Tibial artery (tissue), 4 donors: ENCODE measurements around the gene CEP63.

Experiments used
- DNase-seq, 2 donors: peaks; one replicate each; pipeline ENCODE4 v3.0.0-alpha.2; 2019
- H3K27ac ChIP-seq, 2 donors: fragments of 200-600 bp; sonication (generic) in 1 of 2; 1 replicate in 1 of 2; 2 replicates in 1 of 2; pipeline ENCODE4 v1.5.1; 2018 to 2019; ENCODE audit warnings: mild to moderate bottlenecking in 1 of 2
- H3K27me3 ChIP-seq, 2 donors: fragments of 200-600 bp; sonication (generic) in 1 of 2; one replicate each; pipeline versions ENCODE4 v1.5.1 to v1.6.0; 2016 to 2019
- H3K36me3 ChIP-seq, 3 donors: fragments of 200-600 bp; sonication (generic) in 2 of 3; one replicate each; pipeline ENCODE4 v1.5.1; 2016 to 2019; ENCODE audit warnings: mild to moderate bottlenecking in 2 of 3
- H3K4me1 ChIP-seq, 4 donors: fragments of 200-600 bp; sonication (generic) in 2 of 4; 1 replicate in 3 of 4; 2 replicates in 1 of 4; pipeline ENCODE4 v1.5.1; 2016 to 2019
- H3K4me3 ChIP-seq, 2 donors: fragments of 200-600 bp; sonication (generic) in 1 of 2; 1 replicate in 1 of 2; 2 replicates in 1 of 2; pipeline ENCODE4 v1.5.1; 2018 to 2019; ENCODE audit warnings: mild to moderate bottlenecking in 2 of 2
- H3K9me3 ChIP-seq, 3 donors: fragments of 200-600 bp; sonication (generic) in 1 of 3; one replicate each; pipeline ENCODE4 v1.5.1; 2016 to 2019
- intact Hi-C: fragments of 100-400 bp; cut with DNase I; formaldehyde crosslinking; loops from one replicate; pipeline ENCODE4 v1.15.0; 2023; ENCODE audit warnings: low total_unique reads
- TF ChIP-seq, protein P1 (sequence below), 2 experiments: fragments of 200-600 bp in 1 of 2; fragments of 450-650 bp in 1 of 2; IDR thresholded peaks; one replicate each; pipeline ENCODE4 v1.5.1; 2017 to 2019; ENCODE audit warnings: antibody characterized with exemption in 2 of 2, mild to moderate bottlenecking in 1 of 2, moderate library complexity in 1 of 2

The CEP63 gene

DNA sequence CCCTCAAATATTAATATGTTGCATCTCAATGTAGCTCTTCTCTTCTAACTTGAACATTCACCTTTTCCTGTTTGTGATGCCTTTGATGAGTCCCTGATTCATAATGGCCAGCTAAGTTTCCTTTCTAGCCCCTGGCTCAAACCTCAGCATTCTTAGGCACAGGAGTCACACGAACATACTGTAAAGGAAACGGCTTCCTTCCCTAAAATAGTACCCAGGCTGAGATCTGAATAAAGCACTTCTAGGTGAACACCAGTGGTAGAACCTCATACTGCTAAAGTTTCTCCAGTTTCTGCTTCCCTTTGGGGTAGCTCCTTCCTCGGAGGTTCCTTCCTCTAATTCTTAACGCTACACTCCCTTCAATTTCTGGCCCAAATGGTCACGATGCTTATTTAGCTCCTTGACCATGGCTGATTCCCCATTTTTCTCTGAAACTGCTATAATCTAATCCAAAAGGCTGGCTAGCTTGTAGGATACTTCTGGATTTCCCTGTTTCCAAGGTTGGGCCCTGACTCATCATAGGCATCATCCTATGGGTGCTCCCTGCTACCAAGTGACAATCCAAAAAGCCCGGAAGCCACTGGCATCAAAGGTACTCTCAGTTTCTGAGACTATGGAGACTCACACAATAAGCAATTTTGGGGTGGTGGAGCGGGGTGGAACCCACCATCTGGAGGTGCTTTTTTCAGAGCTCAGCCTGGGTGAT is 2.5 kb upstream of the CEP63 start:
- Histone ChIP-seq H3K4me3 (no peak overlapping the region), H3K27me3 (no peaks in the 10 kb centered on the region), H3K27ac (peak overlapping the region; percentile 92 to 93), H3K36me3 (peaks cover 14 to 33% (median 27%) of the 10 kb centered on the region in 3 donors), H3K4me1 (peaks cover 0 to 50% (median 41%) of the 10 kb centered on the region in 4 donors), H3K9me3 (no peaks in the 10 kb centered on the region)
- no peak for DNase-seq
- intact Hi-C loops, result no loop called here
- TF ChIP-seq, protein P1, sequence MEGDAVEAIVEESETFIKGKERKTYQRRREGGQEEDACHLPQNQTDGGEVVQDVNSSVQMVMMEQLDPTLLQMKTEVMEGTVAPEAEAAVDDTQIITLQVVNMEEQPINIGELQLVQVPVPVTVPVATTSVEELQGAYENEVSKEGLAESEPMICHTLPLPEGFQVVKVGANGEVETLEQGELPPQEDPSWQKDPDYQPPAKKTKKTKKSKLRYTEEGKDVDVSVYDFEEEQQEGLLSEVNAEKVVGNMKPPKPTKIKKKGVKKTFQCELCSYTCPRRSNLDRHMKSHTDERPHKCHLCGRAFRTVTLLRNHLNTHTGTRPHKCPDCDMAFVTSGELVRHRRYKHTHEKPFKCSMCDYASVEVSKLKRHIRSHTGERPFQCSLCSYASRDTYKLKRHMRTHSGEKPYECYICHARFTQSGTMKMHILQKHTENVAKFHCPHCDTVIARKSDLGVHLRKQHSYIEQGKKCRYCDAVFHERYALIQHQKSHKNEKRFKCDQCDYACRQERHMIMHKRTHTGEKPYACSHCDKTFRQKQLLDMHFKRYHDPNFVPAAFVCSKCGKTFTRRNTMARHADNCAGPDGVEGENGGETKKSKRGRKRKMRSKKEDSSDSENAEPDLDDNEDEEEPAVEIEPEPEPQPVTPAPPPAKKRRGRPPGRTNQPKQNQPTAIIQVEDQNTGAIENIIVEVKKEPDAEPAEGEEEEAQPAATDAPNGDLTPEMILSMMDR (IDR thresholded peaks at IDR 0.05), result no peak

DNA sequence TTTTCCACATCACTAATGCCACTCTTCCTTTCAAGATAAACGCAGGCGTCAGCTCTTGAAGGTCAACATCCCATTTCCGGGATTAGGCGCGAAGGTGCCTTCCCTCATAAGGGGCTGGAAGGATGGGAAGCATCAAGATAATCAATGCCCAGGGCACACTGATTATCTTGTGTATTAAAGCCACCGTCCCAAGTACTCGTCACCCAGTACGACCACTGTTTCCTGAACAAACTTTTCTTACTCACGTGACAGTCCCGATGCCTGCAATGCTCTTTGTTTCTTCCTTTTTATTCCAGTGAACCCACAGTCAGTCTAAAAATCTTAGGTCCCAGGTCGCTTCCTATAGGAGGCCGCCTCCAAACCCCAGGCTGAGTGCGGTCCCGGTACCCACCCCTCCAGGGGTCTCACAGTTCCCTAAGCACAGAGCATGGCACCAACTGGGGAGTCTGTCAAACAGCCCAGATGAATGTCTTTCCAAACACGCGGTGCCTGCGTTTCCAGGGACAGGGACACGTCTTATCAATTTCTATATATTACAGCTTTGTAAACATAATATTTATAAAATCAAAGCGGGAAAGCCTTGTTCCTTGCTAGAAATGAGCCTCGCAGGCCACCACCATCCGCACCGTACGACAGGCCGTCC is 661 bp upstream of the CEP63 start:
- H3K4me1 ChIP-seq, result peaks cover 0 to 59% (median 41%) of the 10 kb centered on the region in 4 donors
- intact Hi-C loops, result no loop called here
- peaks cover 8 to 22% (median 20%) of the 10 kb centered on the region in 3 donors for H3K36me3 ChIP-seq
- no peaks in the 10 kb centered on the region for H3K9me3 ChIP-seq
- H3K27me3 ChIP-seq, result no peaks in the 10 kb centered on the region
- DNase-seq, result peak in 1 of 2 donors; percentile 95
- H3K27ac ChIP-seq, result peak overlapping the region; percentile 92 to 93
- peak overlapping the region; percentile 73 to 87 for H3K4me3 ChIP-seq
- TF ChIP-seq, protein P1 (IDR thresholded peaks at IDR 0.05), result no peak

DNA sequence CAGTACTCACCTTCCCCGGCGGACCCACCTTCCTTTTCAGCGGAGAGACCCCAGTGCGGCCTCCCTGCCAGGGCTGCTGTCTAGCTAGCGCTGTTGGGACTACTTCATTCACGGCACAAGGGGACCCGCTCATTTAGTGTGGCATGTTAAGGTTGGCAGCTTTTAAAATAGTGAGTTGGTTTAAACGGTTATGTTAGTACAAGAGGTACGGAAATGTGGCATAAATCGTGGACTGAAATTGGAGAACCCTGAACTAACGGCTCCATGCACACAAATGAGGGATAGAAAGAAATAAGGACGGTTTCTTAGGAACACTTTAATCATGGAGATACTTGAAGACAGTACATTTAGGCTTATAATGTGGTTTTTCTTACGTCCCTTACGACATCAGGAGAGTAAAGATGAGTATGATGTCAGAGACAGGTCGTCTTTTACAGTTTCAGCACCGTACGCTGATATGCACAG is 752 bp downstream of the CEP63 start:
- peak overlapping the region; percentile 73 to 87 for H3K4me3 ChIP-seq
- no peaks in the 10 kb centered on the region for H3K27me3 ChIP-seq
- no peak for DNase-seq
- intact Hi-C loops, result no loop called here
- TF ChIP-seq, protein P1 (IDR thresholded peaks at IDR 0.05), result no peak
- peaks cover under 1 to 8% (median 6%) of the 10 kb centered on the region in 3 donors for H3K36me3 ChIP-seq
- H3K9me3 ChIP-seq, result no peaks in the 10 kb centered on the region
- H3K4me1 ChIP-seq, result peaks cover 0 to 59% (median 40%) of the 10 kb centered on the region in 4 donors
- peak overlapping the region; percentile 92 to 93 for H3K27ac ChIP-seq

DNA sequence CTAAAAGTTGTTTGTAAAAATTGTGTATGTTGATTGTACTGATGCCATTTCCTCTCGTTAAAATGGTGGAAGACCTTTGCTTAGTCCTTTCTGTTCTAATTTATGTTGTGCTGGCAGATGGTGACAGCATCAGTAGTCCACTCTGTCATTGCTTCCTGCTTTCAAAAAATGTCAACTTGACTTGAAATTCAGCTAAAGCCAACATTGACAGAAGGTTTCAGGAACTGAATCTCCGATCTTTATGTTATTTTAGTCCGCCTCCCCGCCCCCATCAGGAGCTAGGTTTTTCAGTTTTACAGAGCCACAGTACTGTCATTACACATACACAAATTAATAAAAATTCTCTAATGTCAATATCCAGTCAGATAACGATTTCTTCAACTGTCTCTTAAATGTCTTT is 1.5 kb downstream of the CEP63 start:
- no peak for DNase-seq
- intact Hi-C loops, result no loop called here

DNA sequence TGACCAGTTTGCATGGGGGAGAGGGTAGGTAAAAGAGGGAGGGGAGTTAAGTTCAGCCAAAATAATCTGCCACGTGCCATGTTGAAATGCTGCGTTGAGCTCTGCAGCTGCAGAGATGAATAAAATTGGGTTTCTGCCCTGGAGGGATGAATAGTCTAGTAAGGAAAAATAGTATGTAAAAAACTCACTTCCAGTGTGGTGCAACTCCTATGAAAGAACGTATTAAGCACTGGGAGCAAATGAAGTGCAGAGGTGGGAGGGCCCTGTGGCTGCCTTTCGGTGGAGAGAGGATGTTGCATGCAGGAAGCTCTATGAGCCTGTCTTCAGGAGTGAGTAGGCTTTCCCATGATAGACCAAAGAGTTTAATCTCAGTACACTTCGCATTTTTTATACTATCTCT is 8.6 kb downstream of the CEP63 start:
- Histone ChIP-seq H3K27ac (no peak overlapping the region), H3K4me3 (no peak overlapping the region), H3K4me1 (peaks cover 0 to 4% (median 0%) of the 10 kb centered on the region in 4 donors), H3K27me3 (no peaks in the 10 kb centered on the region), H3K36me3 (peaks cover 5 to 18% (median 17%) of the 10 kb centered on the region in 3 donors), H3K9me3 (no peaks in the 10 kb centered on the region)
- intact Hi-C loops, result no loop called here
- DNase-seq, result no peak
- TF ChIP-seq, protein P1 (IDR thresholded peaks at IDR 0.05), result no peak

More for the DNA sequence above, 1.5 kb downstream of the CEP63 start:
- Histone ChIP-seq H3K9me3 (no peaks in the 10 kb centered on the region), H3K4me1 (peaks cover 0 to 51% (median 36%) of the 10 kb centered on the region in 4 donors), H3K27ac (peak overlapping the region in 1 of 2 donors; percentile 92), H3K27me3 (no peaks in the 10 kb centered on the region), H3K36me3 (peaks cover 0 to 1% (median 0%) of the 10 kb centered on the region in 3 donors), H3K4me3 (peak overlapping the region; percentile 73 to 87)
- TF ChIP-seq, protein P1 (IDR thresholded peaks at IDR 0.05), result no peak
